DND-41 (cell line): Measurements from ENCODE around the gene GORAB.

Experiments
- ATAC-seq: fragments of 200-7000 bp; cut with Tn5 transposase; 3 replicates; pipeline ENCODE4 v1.9.1; 2021; ENCODE audit warnings: low read depth; ENCODE audit not compliant: insufficient read depth
- DNase-seq: peaks from one replicate; pipeline ENCODE4 v3.0.0-alpha.2; 2020
- H2AFZ ChIP-seq: 2 replicates; pipeline ENCODE4 v1.6.0; 2012; ENCODE audit warnings: low read depth, low read length
- H3K27ac ChIP-seq: 2 replicates; pipeline ENCODE4 v1.5.1; 2012; ENCODE audit warnings: low read length, inconsistent platforms
- H3K27me3 ChIP-seq: fragments of 200-600 bp; sonication (generic); 2 replicates; pipeline ENCODE4 v1.6.0; 2012; ENCODE audit warnings: low read length, mild to moderate bottlenecking, inconsistent platforms; ENCODE audit not compliant: insufficient read depth, poor library complexity
- H3K36me3 ChIP-seq: 2 replicates; pipeline ENCODE4 v1.5.1; 2012; ENCODE audit warnings: low read length, inconsistent platforms; ENCODE audit not compliant: insufficient read depth
- H3K4me1 ChIP-seq: 2 replicates; pipeline ENCODE4 v1.5.1; 2012; ENCODE audit warnings: mild to moderate bottlenecking, low read length; ENCODE audit not compliant: insufficient read depth
- H3K4me2 ChIP-seq: 2 replicates; pipeline ENCODE4 v1.6.0; 2012; ENCODE audit warnings: mild to moderate bottlenecking, moderate library complexity, low read length, inconsistent platforms; ENCODE audit not compliant: insufficient read depth
- H3K4me3 ChIP-seq, 2 experiments: fragments of 200-600 bp in 1 of 2; shearing (Covaris generic) in 1 of 2; 2 replicates each; pipeline ENCODE4 v1.5.1; 2012 to 2016; ENCODE audit warnings: inconsistent platforms in 2 of 2, low read length in 2 of 2, mild to moderate bottlenecking in 2 of 2, low read depth in 1 of 2, moderate library complexity in 1 of 2
- H3K79me2 ChIP-seq: 2 replicates; pipeline ENCODE4 v1.6.0; 2012; ENCODE audit warnings: low read length, inconsistent platforms; ENCODE audit not compliant: insufficient read depth
- H3K9ac ChIP-seq: 2 replicates; pipeline ENCODE4 v1.6.0; 2012; ENCODE audit warnings: low read depth, mild to moderate bottlenecking, inconsistent platforms, low read length, moderate library complexity
- H3K9me3 ChIP-seq: 2 replicates; pipeline ENCODE4 v1.5.1; 2012; ENCODE audit warnings: low read length, moderate library complexity, mild to moderate bottlenecking, inconsistent platforms; ENCODE audit not compliant: insufficient read depth, severe bottlenecking
- H4K20me1 ChIP-seq: 2 replicates; pipeline ENCODE4 v1.6.0; 2012; ENCODE audit warnings: low read length; ENCODE audit not compliant: insufficient read depth
- CTCF ChIP-seq: IDR thresholded peaks from 2 replicates; pipeline ENCODE4 v1.5.1; 2012; ENCODE audit warnings: borderline replicate concordance, low read length, moderate library complexity, mild to moderate bottlenecking; ENCODE audit not compliant: poor library complexity, severe bottlenecking; ENCODE audit errors: extremely low read depth
- EZH2 ChIP-seq: IDR thresholded peaks from 3 replicates; pipeline ENCODE4 v1.6.1; 2012; ENCODE audit warnings: borderline replicate concordance, low read depth, mild to moderate bottlenecking, moderate library complexity, low read length, inconsistent platforms; ENCODE audit not compliant: severe bottlenecking

Gene GORAB

GRCh38 chr1:170539154-170539553, 7.2 kb downstream of the GORAB start:
- Histone ChIP-seq H3K9ac (no peak overlapping the region), H3K4me3 (no peak overlapping the region), H3K4me1 (peaks cover 15% of the 10 kb centered on the region; the same call in 1 of the 2 replicates), H3K27ac (no peak overlapping the region), H4K20me1 (no peaks in the 10 kb centered on the region; the same call in 1 of the 2 replicates), H3K9me3 (no peaks in the 10 kb centered on the region), H3K27me3 (no peaks in the 10 kb centered on the region), H3K36me3 (peaks cover 82% of the 10 kb centered on the region), H3K79me2 (peaks cover 46% of the 10 kb centered on the region), H2AFZ (no peak overlapping the region), H3K4me2 (no peak overlapping the region)
- DNase-seq (no peak), ATAC-seq (no peak)
- TF ChIP-seq CTCF (no peak), EZH2 (no peak)

- no peak for ATAC-seq
- no peak overlapping the region for H3K4me3 ChIP-seq
- no peak for TF ChIP-seq CTCF
- no peak for TF ChIP-seq EZH2
- H3K4me1 ChIP-seq = no peaks in the 10 kb centered on the region
- H3K27me3 ChIP-seq = no peaks in the 10 kb centered on the region
- peaks cover 6% of the 10 kb centered on the region; the same call in 1 of the 2 replicates for H3K79me2 ChIP-seq
- H3K4me2 ChIP-seq = no peak overlapping the region
- H2AFZ ChIP-seq = no peak overlapping the region
- H3K36me3 ChIP-seq = peaks cover 93% of the 10 kb centered on the region
- no peak overlapping the region for H3K9ac ChIP-seq
- no peaks in the 10 kb centered on the region for H4K20me1 ChIP-seq
- DNase-seq = no peak
- no peaks in the 10 kb centered on the region for H3K9me3 ChIP-seq
- H3K27ac ChIP-seq = no peak overlapping the region
Observed at GRCh38 chr1:170544624-170545023, 12.7 kb downstream of the GORAB start.

- peaks cover 93% of the 10 kb centered on the region for H3K36me3 ChIP-seq
- H3K9ac ChIP-seq = no peak overlapping the region
- no peak for ATAC-seq
- no peak overlapping the region for H3K4me3 ChIP-seq
- no peak overlapping the region for H3K4me2 ChIP-seq
- TF ChIP-seq EZH2 (no peak), CTCF (no peak)
- H3K4me1 ChIP-seq = no peaks in the 10 kb centered on the region
- no peaks in the 10 kb centered on the region for H3K9me3 ChIP-seq
- H3K27ac ChIP-seq = no peak overlapping the region
- no peaks in the 10 kb centered on the region for H4K20me1 ChIP-seq
- no peaks in the 10 kb centered on the region for H3K27me3 ChIP-seq
- DNase-seq = no peak
- peaks cover 6% of the 10 kb centered on the region; the same call in 1 of the 2 replicates for H3K79me2 ChIP-seq
- H2AFZ ChIP-seq = no peak overlapping the region
Observed at GRCh38 chr1:170545476-170545875, 13.5 kb downstream of the GORAB start.

GRCh38 chr1:170547255-170547654, 15.3 kb downstream of the GORAB start:
- Histone ChIP-seq H3K27me3 (no peaks in the 10 kb centered on the region), H3K4me2 (no peak overlapping the region), H3K4me1 (no peaks in the 10 kb centered on the region), H3K79me2 (peaks cover 6% of the 10 kb centered on the region; the same call in 1 of the 2 replicates), H2AFZ (no peak overlapping the region), H3K36me3 (peaks cover 95% of the 10 kb centered on the region), H3K9me3 (no peaks in the 10 kb centered on the region), H4K20me1 (no peaks in the 10 kb centered on the region), H3K4me3 (no peak overlapping the region), H3K27ac (no peak overlapping the region), H3K9ac (no peak overlapping the region)
- no peak for DNase-seq
- TF ChIP-seq CTCF (no peak), EZH2 (no peak)
- no peak for ATAC-seq
